HG03432 (cell line): ENCODE results near the gene MIB2.

Experiments used
- ATAC-seq: cut with Tn5 transposase; IDR thresholded peaks from one replicate; pipeline ENCODE4 v1.9.1; 2021; ENCODE audit warnings: mild to moderate bottlenecking, moderate library complexity; ENCODE audit not compliant: unreplicated experiment

The MIB2 gene

GRCh38 chr1:1677718-1678580, 62.6 kb downstream of the MIB2 start:
- peak; percentile 68 for ATAC-seq

- peak; percentile 4 for ATAC-seq
Observed at GRCh38 chr1:1678581-1679380, 63.5 kb downstream of the MIB2 start.
